ENCODE measurements around the gene FGF18. TPM values are rescaled to one million over a fixed set of nuclear protein-coding genes. Genes with fewer than 3 reads are reported as not detected.
A peak's percentile ranks its signal among the peaks of the same experiment; 100 is the strongest.
"Not testable (repeated sequence)": the region's sequence is repeated elsewhere in the genome, so short reads cannot be mapped to it uniquely, and the experiment has no call there.

Gene FGF18
- 0.22 TPM for polyA plus RNA-seq (2013, experiment 1 of 2)
- 0.30 TPM for polyA plus RNA-seq (2013, experiment 2 of 2)

DNA sequence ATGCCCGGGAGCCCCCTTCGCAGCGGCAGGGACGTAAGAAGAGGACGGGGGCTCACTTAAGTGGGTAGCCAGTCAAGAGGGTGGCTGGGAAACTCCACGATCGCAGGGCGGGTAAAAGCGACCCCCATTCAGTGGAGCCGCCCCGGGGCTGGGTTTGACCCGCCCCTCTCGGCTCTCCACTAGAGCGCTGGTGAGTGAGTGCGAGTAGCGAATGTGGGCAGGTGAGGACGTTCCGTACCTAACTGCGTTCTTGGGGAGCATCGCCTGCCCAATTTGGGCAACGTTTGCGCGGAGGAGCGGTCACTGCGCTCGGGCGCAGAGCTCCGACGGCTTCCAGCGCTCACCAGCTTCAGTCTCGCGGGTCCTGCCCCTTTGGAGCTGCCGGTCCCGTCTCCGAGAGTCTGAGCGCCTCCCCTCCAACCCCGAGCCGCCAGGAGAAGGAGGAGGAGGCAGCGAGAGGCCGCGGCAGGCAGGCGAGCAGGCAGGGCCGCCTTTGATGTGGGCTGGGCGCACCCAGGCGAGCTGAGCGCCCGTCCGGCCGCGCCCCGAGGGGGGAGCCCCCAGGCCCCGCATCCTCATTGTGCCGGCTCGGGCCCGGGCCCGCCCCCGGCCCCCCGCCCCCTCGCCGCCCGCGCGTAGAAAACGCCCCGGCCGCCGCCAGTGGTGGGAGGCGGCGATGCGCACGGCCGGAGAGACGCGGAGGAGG is at the start of gene FGF18:
Gene FGF18, plus strand, starts transcription at position 666 of the 706 bp plus-strand sequence. CDS start 553 bp downstream, outside the sequence.
- H3K27ac ChIP-seq (ENCODE audit: low read depth, low read length, severe bottlenecking) = peak within 1 kb of the TSS; percentile 59
- WGBS, 2 experiments (ENCODE audit: insufficient coverage in 2 of 2) = 0% methylated on average over 39 to 44 of the region's 74 CpGs

GRCh38 chr5:171369898-171370297 is 49.5 kb upstream of the FGF18 start:
- 96 to 97% methylated on average over 3 to 4 of the region's 4 CpGs for WGBS, 2 experiments (ENCODE audit: insufficient coverage in 2 of 2)
- no peaks in the 10 kb centered on the region for H3K9me3 ChIP-seq (ENCODE audit: control insufficient read depth, low read length)
- no peaks in the 10 kb centered on the region for H3K36me3 ChIP-seq (ENCODE audit: control insufficient read depth, insufficient read depth, low read length)
- no peak overlapping the region for H3K4me3 ChIP-seq (ENCODE audit: extremely low read depth, insufficient read depth, low read length, poor library complexity, severe bottlenecking)
- no peaks in the 10 kb centered on the region for H3K4me1 ChIP-seq (ENCODE audit: control insufficient read depth, insufficient read depth, low read length, poor library complexity, severe bottlenecking)
- H3K27ac ChIP-seq (ENCODE audit: low read depth, low read length, severe bottlenecking) = no peak overlapping the region

More for the DNA sequence above, at the start of gene FGF18:
- no peaks in the 10 kb centered on the region for H3K9me3 ChIP-seq (ENCODE audit: control insufficient read depth, low read length)
- H3K4me1 ChIP-seq (ENCODE audit: control insufficient read depth, insufficient read depth, low read length, poor library complexity, severe bottlenecking) = peaks cover 14% of the 10 kb centered on the region
- H3K36me3 ChIP-seq (ENCODE audit: control insufficient read depth, insufficient read depth, low read length) = peaks cover 5% of the 10 kb centered on the region
- H3K4me3 ChIP-seq (ENCODE audit: extremely low read depth, insufficient read depth, low read length, poor library complexity, severe bottlenecking) = peak within 1 kb of the TSS; percentile 49

- 55 to 93% methylated on average over 4 to 7 of the region's 10 CpGs for WGBS, 2 experiments (ENCODE audit: insufficient coverage in 2 of 2)
These were observed 48.6 kb upstream of the FGF18 start for GRCh38 chr5:171370881-171371280.

DNA sequence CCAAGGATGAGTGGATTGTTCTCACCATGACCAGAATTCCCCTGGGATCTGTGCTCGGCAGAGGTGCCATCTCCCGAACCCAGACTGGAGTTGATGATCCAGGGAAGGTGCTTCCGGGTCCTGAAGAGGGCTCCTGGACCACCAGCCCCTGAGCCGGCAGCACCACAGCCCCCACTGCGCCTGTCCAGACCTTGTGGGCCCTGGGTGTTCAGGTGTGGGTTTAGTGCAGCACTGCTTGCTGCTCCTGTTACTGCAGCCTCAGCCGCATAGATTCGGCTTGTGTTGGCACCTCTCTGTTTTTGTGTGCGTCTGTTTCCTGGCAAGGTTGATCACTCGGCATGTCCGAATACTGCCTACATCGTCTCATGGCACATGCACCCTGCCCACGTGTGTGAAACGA is 48.1 kb upstream of the FGF18 start:
- H3K27ac ChIP-seq (ENCODE audit: low read depth, low read length, severe bottlenecking) = no peak overlapping the region
- no peaks in the 10 kb centered on the region for H3K4me1 ChIP-seq (ENCODE audit: control insufficient read depth, insufficient read depth, low read length, poor library complexity, severe bottlenecking)
- no peaks in the 10 kb centered on the region for H3K9me3 ChIP-seq (ENCODE audit: control insufficient read depth, low read length)
- 82 to 89% methylated on average over 9 to 13 of the region's 13 CpGs for WGBS, 2 experiments (ENCODE audit: insufficient coverage in 2 of 2)
- H3K4me3 ChIP-seq (ENCODE audit: extremely low read depth, insufficient read depth, low read length, poor library complexity, severe bottlenecking) = no peak overlapping the region
- no peaks in the 10 kb centered on the region for H3K36me3 ChIP-seq (ENCODE audit: control insufficient read depth, insufficient read depth, low read length)

More at GRCh38 chr5:171370881-171371280, 48.6 kb upstream of the FGF18 start:
- not testable (repeated sequence) for H3K36me3 ChIP-seq (ENCODE audit: control insufficient read depth, insufficient read depth, low read length); H3K4me1 ChIP-seq (ENCODE audit: control insufficient read depth, insufficient read depth, low read length, poor library complexity, severe bottlenecking); H3K9me3 ChIP-seq (ENCODE audit: control insufficient read depth, low read length); H3K4me3 ChIP-seq (ENCODE audit: extremely low read depth, insufficient read depth, low read length, poor library complexity, severe bottlenecking); H3K27ac ChIP-seq (ENCODE audit: low read depth, low read length, severe bottlenecking)

- Histone ChIP-seq H3K4me1 (ENCODE audit: control insufficient read depth, insufficient read depth, low read length, poor library complexity, severe bottlenecking) (no peaks in the 10 kb centered on the region), H3K27ac (ENCODE audit: low read depth, low read length, severe bottlenecking) (no peak overlapping the region), H3K4me3 (ENCODE audit: extremely low read depth, insufficient read depth, low read length, poor library complexity, severe bottlenecking) (no peak overlapping the region), H3K9me3 (ENCODE audit: control insufficient read depth, low read length) (no peaks in the 10 kb centered on the region), H3K36me3 (ENCODE audit: control insufficient read depth, insufficient read depth, low read length) (no peaks in the 10 kb centered on the region)
- 91 to 96% methylated on average over 3 to 4 of the region's 7 CpGs for WGBS, 2 experiments (ENCODE audit: insufficient coverage in 2 of 2)
These were observed 39.5 kb upstream of the FGF18 start for GRCh38 chr5:171379961-171380360.

DNA sequence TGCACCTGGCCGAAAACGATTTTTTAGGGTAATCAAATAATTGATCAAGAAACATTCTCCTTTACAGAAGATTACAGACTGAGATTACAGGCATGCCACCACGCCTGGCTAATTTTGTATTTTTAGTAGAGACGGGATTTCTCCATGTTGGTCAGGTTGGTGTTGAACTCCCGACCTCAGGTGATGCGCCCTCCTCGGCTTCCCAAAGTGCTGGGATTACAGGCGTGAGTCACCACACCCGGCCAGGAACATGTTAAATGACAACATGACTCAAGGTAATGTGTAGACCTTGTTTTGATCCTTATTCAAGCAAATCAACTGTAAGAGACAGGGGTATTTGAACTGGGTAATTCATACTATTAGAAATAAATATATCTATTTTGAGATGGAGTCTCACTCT is 35.0 kb upstream of the FGF18 start:
- 88 to 92% methylated on average over 6 to 7 of the region's 9 CpGs for WGBS, 2 experiments (ENCODE audit: insufficient coverage in 2 of 2)
- not testable (repeated sequence) for H3K4me1 ChIP-seq (ENCODE audit: control insufficient read depth, insufficient read depth, low read length, poor library complexity, severe bottlenecking); H3K9me3 ChIP-seq (ENCODE audit: control insufficient read depth, low read length); H3K36me3 ChIP-seq (ENCODE audit: control insufficient read depth, insufficient read depth, low read length); H3K4me3 ChIP-seq (ENCODE audit: extremely low read depth, insufficient read depth, low read length, poor library complexity, severe bottlenecking); H3K27ac ChIP-seq (ENCODE audit: low read depth, low read length, severe bottlenecking)

DNA sequence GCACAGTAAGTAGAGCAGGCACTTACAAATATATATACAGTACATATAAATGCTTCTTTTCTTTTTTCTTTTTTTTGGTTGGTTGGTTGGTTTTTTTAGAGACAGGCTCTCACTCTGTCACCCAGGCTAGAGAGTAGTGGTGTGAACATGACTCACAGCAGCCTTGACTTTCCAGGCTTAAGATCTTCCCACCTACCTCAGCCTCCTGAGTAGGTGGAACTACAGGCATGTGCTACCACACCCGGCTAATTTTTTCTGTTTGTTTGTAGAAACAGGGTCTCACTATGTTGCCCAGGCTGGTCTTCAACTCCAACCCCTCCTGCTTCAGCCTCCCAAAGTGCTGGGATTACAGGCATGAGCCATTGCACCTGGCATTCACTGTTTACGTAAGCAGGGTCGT is 34.4 kb upstream of the FGF18 start:
- 43 to 67% methylated on average over 1 of the region's 3 CpGs for WGBS, 2 experiments (ENCODE audit: insufficient coverage in 2 of 2)
- H3K27ac ChIP-seq (ENCODE audit: low read depth, low read length, severe bottlenecking); H3K4me1 ChIP-seq (ENCODE audit: control insufficient read depth, insufficient read depth, low read length, poor library complexity, severe bottlenecking); H3K4me3 ChIP-seq (ENCODE audit: extremely low read depth, insufficient read depth, low read length, poor library complexity, severe bottlenecking); H3K9me3 ChIP-seq (ENCODE audit: control insufficient read depth, low read length): not testable (repeated sequence)
- H3K36me3 ChIP-seq (ENCODE audit: control insufficient read depth, insufficient read depth, low read length) = peaks cover 13% of the 10 kb centered on the region

- H3K36me3 ChIP-seq (ENCODE audit: control insufficient read depth, insufficient read depth, low read length) = peaks cover 24% of the 10 kb centered on the region
- H3K4me1 ChIP-seq (ENCODE audit: control insufficient read depth, insufficient read depth, low read length, poor library complexity, severe bottlenecking) = no peaks in the 10 kb centered on the region
- no peak overlapping the region for H3K27ac ChIP-seq (ENCODE audit: low read depth, low read length, severe bottlenecking)
- no peak overlapping the region for H3K4me3 ChIP-seq (ENCODE audit: extremely low read depth, insufficient read depth, low read length, poor library complexity, severe bottlenecking)
- 94 to 96% methylated on average over 14 to 18 of the region's 25 CpGs for WGBS, 2 experiments (ENCODE audit: insufficient coverage in 2 of 2)
- no peaks in the 10 kb centered on the region for H3K9me3 ChIP-seq (ENCODE audit: control insufficient read depth, low read length)
These were observed 33.3 kb upstream of the FGF18 start for GRCh38 chr5:171386006-171386671.

GRCh38 chr5:171386861-171387344 is 32.5 kb upstream of the FGF18 start:
- Histone ChIP-seq H3K4me1 (ENCODE audit: control insufficient read depth, insufficient read depth, low read length, poor library complexity, severe bottlenecking) (peaks cover 3% of the 10 kb centered on the region), H3K36me3 (ENCODE audit: control insufficient read depth, insufficient read depth, low read length) (peaks cover 32% of the 10 kb centered on the region), H3K9me3 (ENCODE audit: control insufficient read depth, low read length) (no peaks in the 10 kb centered on the region), H3K27ac (ENCODE audit: low read depth, low read length, severe bottlenecking) (peak overlapping the region; percentile 95), H3K4me3 (ENCODE audit: extremely low read depth, insufficient read depth, low read length, poor library complexity, severe bottlenecking) (peak overlapping the region; percentile 94)
- 2 to 9% methylated on average over 7 to 8 of the region's 20 CpGs for WGBS, 2 experiments (ENCODE audit: insufficient coverage in 2 of 2)

DNA sequence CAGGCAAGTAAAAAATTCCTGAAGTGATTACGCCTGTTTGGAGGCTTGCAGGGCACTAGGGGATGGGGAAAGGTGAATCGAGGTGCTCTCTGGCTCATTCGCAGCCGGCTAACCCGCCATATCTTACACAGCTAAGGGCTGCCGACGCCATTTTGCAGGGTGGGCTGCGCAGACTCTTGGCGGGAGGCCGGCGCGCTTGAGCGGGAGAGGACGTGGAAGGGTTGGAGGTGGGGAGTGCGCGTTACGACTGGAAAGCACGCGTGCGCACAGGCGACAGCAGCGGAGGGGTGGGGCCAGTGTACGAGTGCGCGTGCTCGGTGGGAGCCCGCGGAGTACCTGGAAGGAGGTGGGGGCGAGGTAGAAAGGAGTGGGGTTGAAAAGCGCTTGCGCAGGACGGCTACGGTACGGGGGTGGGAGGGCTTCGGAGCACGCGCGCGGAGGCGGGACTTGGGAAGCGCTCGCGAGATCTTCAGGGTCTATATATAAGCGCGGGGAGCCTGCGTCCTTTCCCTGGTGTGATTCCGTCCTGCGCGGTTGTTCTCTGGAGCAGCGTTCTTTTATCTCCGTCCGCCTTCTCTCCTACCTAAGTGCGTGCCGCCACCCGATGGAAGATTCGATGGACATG is 32.0 kb upstream of the FGF18 start, which contains the start of gene NPM1:
Gene NPM1, plus strand, starts transcription at position 505 of the 625 bp plus-strand sequence. Its CDS starts 100 bp downstream, at position 605.
- no peaks in the 10 kb centered on the region for H3K9me3 ChIP-seq (ENCODE audit: control insufficient read depth, low read length)
- 0 to 1% methylated on average over 35 to 48 of the region's 56 CpGs for WGBS, 2 experiments (ENCODE audit: insufficient coverage in 2 of 2)
- peak within 1 kb of the TSS; percentile 94 for H3K4me3 ChIP-seq (ENCODE audit: extremely low read depth, insufficient read depth, low read length, poor library complexity, severe bottlenecking)
- peaks cover 37% of the 10 kb centered on the region for H3K36me3 ChIP-seq (ENCODE audit: control insufficient read depth, insufficient read depth, low read length)
- peaks cover 8% of the 10 kb centered on the region for H3K4me1 ChIP-seq (ENCODE audit: control insufficient read depth, insufficient read depth, low read length, poor library complexity, severe bottlenecking)
- H3K27ac ChIP-seq (ENCODE audit: low read depth, low read length, severe bottlenecking) = peak within 1 kb of the TSS; percentile 95
